Left forelimb (tissue), 1 donor: ENCODE results near the gene MS4A7.

Experiments used
- DNase-seq: peaks from one replicate; pipeline ENCODE4 v3.0.0-alpha.2; 2018; ENCODE audit warnings: low spot score

The MS4A7 gene

GRCh38 chr11:60371386-60371785, 6.9 kb upstream of the MS4A7 start:
- no peak for DNase-seq

- DNase-seq, result no peak
These were observed 6.5 kb upstream of the MS4A7 start for GRCh38 chr11:60371854-60372253.

GRCh38 chr11:60372767-60373166, 5.6 kb upstream of the MS4A7 start:
- no peak for DNase-seq

GRCh38 chr11:60375316-60375715, 3.0 kb upstream of the MS4A7 start:
- no peak for DNase-seq

GRCh38 chr11:60376601-60377000, 1.7 kb upstream of the MS4A7 start:
- no peak for DNase-seq

- no peak for DNase-seq
These were observed 763 bp upstream of the MS4A7 start for GRCh38 chr11:60377401-60378136.

- no peak for DNase-seq
These were observed 11.1 kb downstream of the MS4A7 start for GRCh38 chr11:60389279-60389910.

GRCh38 chr11:60390419-60390818, 12.1 kb downstream of the MS4A7 start:
- DNase-seq, result no peak

- no peak for DNase-seq
These were observed 14.0 kb downstream of the MS4A7 start for GRCh38 chr11:60392361-60392760.

- DNase-seq, result no peak
These were observed 14.7 kb downstream of the MS4A7 start for GRCh38 chr11:60393016-60393415.

GRCh38 chr11:60394666-60395380, 16.5 kb downstream of the MS4A7 start:
- DNase-seq, result no peak

GRCh38 chr11:60396382-60396781, 18.1 kb downstream of the MS4A7 start, which contains the start of gene MS4A14:
TSS of gene MS4A14 (plus strand) at chr11:60396459. CDS start at chr11:60396579, 120 bp downstream.
- DNase-seq, result no peak

- DNase-seq, result no peak
These were observed 18.5 kb downstream of the MS4A7 start for GRCh38 chr11:60396799-60397198.

GRCh38 chr11:60420015-60420414, 41.7 kb downstream of the MS4A7 start:
- no peak for DNase-seq

- no peak for DNase-seq
These were observed 44.3 kb downstream of the MS4A7 start for GRCh38 chr11:60422609-60423008.

GRCh38 chr11:60428517-60428916, 50.2 kb downstream of the MS4A7 start:
- no peak for DNase-seq

GRCh38 chr11:60429272-60429671, 50.9 kb downstream of the MS4A7 start, which contains the start of gene MS4A5:
TSS of gene MS4A5 (plus strand) at chr11:60429572. CDS start at chr11:60429675, 103 bp downstream.
- DNase-seq, result no peak

- DNase-seq, result no peak
These were observed 52.9 kb downstream of the MS4A7 start for GRCh38 chr11:60431251-60431650.

GRCh38 chr11:60433401-60433800, 55.1 kb downstream of the MS4A7 start:
- no peak for DNase-seq
